Neural cell (in vitro differentiated cells): ENCODE results near the gene ALDH1A3. TPM values are rescaled to one million over a fixed set of nuclear protein-coding genes. Genes with fewer than 3 reads are reported as not detected.

ENCODE experiments used
- H2AFZ ChIP-seq: fragments of 200-600, 300-800 bp; sonication (generic), shearing (Covaris generic); 2 replicates; pipeline ENCODE4 v1.6.0; 2014; ENCODE audit warnings: low read depth, mild to moderate bottlenecking, antibody characterized with exemption, low read length, moderate library complexity
- H3F3A ChIP-seq: fragments of 200-600 bp; shearing (Covaris generic); 2 replicates; pipeline ENCODE4 v1.6.1; 2016; ENCODE audit warnings: mild to moderate bottlenecking, moderate library complexity, mixed read lengths, antibody characterized with exemption, low read length; ENCODE audit not compliant: insufficient read depth, poor library complexity, severe bottlenecking
- H3K27ac ChIP-seq: fragments of 200-600, 300-800 bp; sonication (generic), shearing (Covaris generic); 2 replicates; pipeline ENCODE4 v1.5.1; 2014; ENCODE audit warnings: mild to moderate bottlenecking, low read length, moderate library complexity
- H3K27me3 ChIP-seq: fragments of 300-800, 200-600 bp; sonication (generic), shearing (Covaris generic); 2 replicates; pipeline ENCODE4 v1.6.0; 2014; ENCODE audit warnings: mild to moderate bottlenecking, low read depth, low read length, moderate library complexity; ENCODE audit not compliant: insufficient read depth
- H3K36me3 ChIP-seq: fragments of 300-800, 200-600 bp; sonication (generic), shearing (Covaris generic); 2 replicates; pipeline ENCODE4 v1.5.1; 2014; ENCODE audit warnings: mild to moderate bottlenecking, antibody characterized with exemption, low read length, moderate library complexity; ENCODE audit not compliant: insufficient read depth
- H3K4me2 ChIP-seq: fragments of 300-800, 200-600 bp; sonication (generic), shearing (Covaris generic); 2 replicates; pipeline ENCODE4 v1.6.0; 2014; ENCODE audit warnings: mild to moderate bottlenecking, low read length
- H3K4me3 ChIP-seq: fragments of 300-800, 200-600 bp; sonication (generic), shearing (Covaris generic); 2 replicates; pipeline ENCODE4 v1.5.1; 2014; ENCODE audit warnings: mild to moderate bottlenecking, low read length, moderate library complexity
- H3K79me2 ChIP-seq: fragments of 200-600 bp; shearing (Covaris generic); replicated peaks from 2 replicates; pipeline ENCODE4 v1.6.0; 2014; ENCODE audit warnings: mild to moderate bottlenecking, low read length, moderate library complexity; ENCODE audit not compliant: insufficient read depth
- H3K9ac ChIP-seq: fragments of 300-800, 200-600 bp; sonication (generic), shearing (Covaris generic); 2 replicates; pipeline ENCODE4 v1.6.1; 2016; ENCODE audit warnings: mild to moderate bottlenecking, low read length, mixed read lengths
- H3K9me2 ChIP-seq: fragments of 200-600 bp; shearing (Covaris generic); 2 replicates; pipeline ENCODE4 v1.6.1; 2016; ENCODE audit warnings: mild to moderate bottlenecking, low read length, mixed read lengths; ENCODE audit not compliant: insufficient read depth
- H3K9me3 ChIP-seq: fragments of 200-600, 300-800 bp; sonication (generic), shearing (Covaris generic); 2 replicates; pipeline ENCODE4 v1.6.1; 2016; ENCODE audit warnings: mild to moderate bottlenecking, mixed run types, low read length, moderate library complexity, mixed read lengths
- H4K20me1 ChIP-seq: fragments of 200-600 bp; shearing (Covaris generic); 2 replicates; pipeline ENCODE4 v1.6.1; 2016; ENCODE audit warnings: mild to moderate bottlenecking, mixed run types; ENCODE audit not compliant: insufficient read depth
- EP300 ChIP-seq: fragments of 450-650 bp; conservative IDR thresholded peaks from 2 replicates; pipeline ENCODE4 v1.6.1; 2014; ENCODE audit warnings: antibody characterized with exemption, mild to moderate bottlenecking, moderate library complexity; ENCODE audit not compliant: poor library complexity, severe bottlenecking
- EZH2 ChIP-seq: fragments of 200-600, 300-800 bp; shearing (Covaris generic), sonication (generic); IDR thresholded peaks from 2 replicates; pipeline ENCODE4 v1.6.1; 2014; ENCODE audit warnings: antibody characterized with exemption, low read length, borderline replicate concordance, mild to moderate bottlenecking; ENCODE audit not compliant: insufficient read depth, poor library complexity, severe bottlenecking
- MXI1 ChIP-seq: fragments of 450-650 bp; conservative IDR thresholded peaks from 2 replicates; pipeline ENCODE4 v1.6.1; 2014; ENCODE audit warnings: antibody characterized with exemption, mild to moderate bottlenecking; ENCODE audit not compliant: poor library complexity, severe bottlenecking
- POLR2AphosphoS5 ChIP-seq: IDR thresholded peaks from 2 replicates; pipeline ENCODE4 v1.6.1; 2012
- RAD21 ChIP-seq: fragments of 450-650 bp; conservative IDR thresholded peaks from 2 replicates; pipeline ENCODE4 v1.6.1; 2014; ENCODE audit warnings: antibody characterized with exemption, mild to moderate bottlenecking, moderate library complexity
- SMC3 ChIP-seq: fragments of 450-650 bp; conservative IDR thresholded peaks from 2 replicates; pipeline ENCODE4 v1.6.1; 2014; ENCODE audit warnings: antibody characterized with exemption, mild to moderate bottlenecking, moderate library complexity; ENCODE audit not compliant: poor library complexity
- TAF1 ChIP-seq: IDR thresholded peaks from 2 replicates; pipeline ENCODE4 v1.6.1; 2012; ENCODE audit warnings: low read depth
- polyA plus RNA-seq: library from polyadenylated mRNA; depleted of rRNA; stranded (reverse); fragments of >200 nt; gene quantifications from 2 replicates; pipeline ENCODE4 v1.2.3, GENCODE V29; 2014
- TF ChIP-seq, protein P1 (sequence below): fragments of 450-650 bp; IDR thresholded peaks from 2 replicates; pipeline ENCODE4 v1.5.1; 2014; ENCODE audit warnings: antibody characterized with exemption, mild to moderate bottlenecking, moderate library complexity; ENCODE audit not compliant: poor library complexity, severe bottlenecking
- TF ChIP-seq, protein P2 (sequence below): IDR thresholded peaks from 2 replicates; pipeline ENCODE4 v1.6.1; 2012; ENCODE audit warnings: borderline replicate concordance

The ALDH1A3 gene
- polyA plus RNA-seq, 1 donor from 2014 or later, result 0.06 TPM

DNA sequence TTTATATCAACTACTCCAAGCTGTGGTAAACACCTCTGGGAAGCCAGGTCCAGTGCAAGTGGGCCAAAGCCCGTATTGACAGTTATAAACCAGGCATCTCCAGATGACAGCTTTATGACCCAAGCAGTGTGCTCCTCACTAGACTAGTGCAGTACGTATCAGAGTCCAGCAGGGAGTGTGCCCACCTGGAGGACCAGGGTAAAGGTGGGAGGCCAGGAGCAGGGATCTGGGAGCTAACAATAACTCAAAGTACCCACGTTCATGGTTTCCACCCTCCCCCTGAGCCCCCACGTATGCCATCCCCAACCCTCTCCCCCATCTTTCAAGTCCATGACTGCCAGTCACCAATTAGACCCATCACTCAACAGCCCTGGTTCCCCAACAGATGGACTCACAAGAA is 27.0 kb upstream of the ALDH1A3 start:
- Histone ChIP-seq H3K27ac (no peak overlapping the region), H3K36me3 (no peaks in the 10 kb centered on the region), H3K9me2 (no peaks in the 10 kb centered on the region), H2AFZ (no peak overlapping the region), H3K27me3 (no peaks in the 10 kb centered on the region), H3K4me2 (no peak overlapping the region), H3K4me3 (no peak overlapping the region), H3F3A (no peaks in the 10 kb centered on the region), H4K20me1 (no peaks in the 10 kb centered on the region), H3K9ac (no peak overlapping the region), H3K79me2 (no peaks in the 10 kb centered on the region), H3K9me3 (no peaks in the 10 kb centered on the region)
- TF ChIP-seq RAD21, result no peak
- TF ChIP-seq, protein P1, sequence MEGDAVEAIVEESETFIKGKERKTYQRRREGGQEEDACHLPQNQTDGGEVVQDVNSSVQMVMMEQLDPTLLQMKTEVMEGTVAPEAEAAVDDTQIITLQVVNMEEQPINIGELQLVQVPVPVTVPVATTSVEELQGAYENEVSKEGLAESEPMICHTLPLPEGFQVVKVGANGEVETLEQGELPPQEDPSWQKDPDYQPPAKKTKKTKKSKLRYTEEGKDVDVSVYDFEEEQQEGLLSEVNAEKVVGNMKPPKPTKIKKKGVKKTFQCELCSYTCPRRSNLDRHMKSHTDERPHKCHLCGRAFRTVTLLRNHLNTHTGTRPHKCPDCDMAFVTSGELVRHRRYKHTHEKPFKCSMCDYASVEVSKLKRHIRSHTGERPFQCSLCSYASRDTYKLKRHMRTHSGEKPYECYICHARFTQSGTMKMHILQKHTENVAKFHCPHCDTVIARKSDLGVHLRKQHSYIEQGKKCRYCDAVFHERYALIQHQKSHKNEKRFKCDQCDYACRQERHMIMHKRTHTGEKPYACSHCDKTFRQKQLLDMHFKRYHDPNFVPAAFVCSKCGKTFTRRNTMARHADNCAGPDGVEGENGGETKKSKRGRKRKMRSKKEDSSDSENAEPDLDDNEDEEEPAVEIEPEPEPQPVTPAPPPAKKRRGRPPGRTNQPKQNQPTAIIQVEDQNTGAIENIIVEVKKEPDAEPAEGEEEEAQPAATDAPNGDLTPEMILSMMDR, result no peak
- no peak for TF ChIP-seq SMC3
- no peak for TF ChIP-seq EZH2
- TF ChIP-seq TAF1, result no peak
- no peak for TF ChIP-seq POLR2AphosphoS5
- no peak for TF ChIP-seq EP300
- TF ChIP-seq, protein P2, sequence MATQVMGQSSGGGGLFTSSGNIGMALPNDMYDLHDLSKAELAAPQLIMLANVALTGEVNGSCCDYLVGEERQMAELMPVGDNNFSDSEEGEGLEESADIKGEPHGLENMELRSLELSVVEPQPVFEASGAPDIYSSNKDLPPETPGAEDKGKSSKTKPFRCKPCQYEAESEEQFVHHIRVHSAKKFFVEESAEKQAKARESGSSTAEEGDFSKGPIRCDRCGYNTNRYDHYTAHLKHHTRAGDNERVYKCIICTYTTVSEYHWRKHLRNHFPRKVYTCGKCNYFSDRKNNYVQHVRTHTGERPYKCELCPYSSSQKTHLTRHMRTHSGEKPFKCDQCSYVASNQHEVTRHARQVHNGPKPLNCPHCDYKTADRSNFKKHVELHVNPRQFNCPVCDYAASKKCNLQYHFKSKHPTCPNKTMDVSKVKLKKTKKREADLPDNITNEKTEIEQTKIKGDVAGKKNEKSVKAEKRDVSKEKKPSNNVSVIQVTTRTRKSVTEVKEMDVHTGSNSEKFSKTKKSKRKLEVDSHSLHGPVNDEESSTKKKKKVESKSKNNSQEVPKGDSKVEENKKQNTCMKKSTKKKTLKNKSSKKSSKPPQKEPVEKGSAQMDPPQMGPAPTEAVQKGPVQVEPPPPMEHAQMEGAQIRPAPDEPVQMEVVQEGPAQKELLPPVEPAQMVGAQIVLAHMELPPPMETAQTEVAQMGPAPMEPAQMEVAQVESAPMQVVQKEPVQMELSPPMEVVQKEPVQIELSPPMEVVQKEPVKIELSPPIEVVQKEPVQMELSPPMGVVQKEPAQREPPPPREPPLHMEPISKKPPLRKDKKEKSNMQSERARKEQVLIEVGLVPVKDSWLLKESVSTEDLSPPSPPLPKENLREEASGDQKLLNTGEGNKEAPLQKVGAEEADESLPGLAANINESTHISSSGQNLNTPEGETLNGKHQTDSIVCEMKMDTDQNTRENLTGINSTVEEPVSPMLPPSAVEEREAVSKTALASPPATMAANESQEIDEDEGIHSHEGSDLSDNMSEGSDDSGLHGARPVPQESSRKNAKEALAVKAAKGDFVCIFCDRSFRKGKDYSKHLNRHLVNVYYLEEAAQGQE, result no peak
- TF ChIP-seq MXI1, result no peak

DNA sequence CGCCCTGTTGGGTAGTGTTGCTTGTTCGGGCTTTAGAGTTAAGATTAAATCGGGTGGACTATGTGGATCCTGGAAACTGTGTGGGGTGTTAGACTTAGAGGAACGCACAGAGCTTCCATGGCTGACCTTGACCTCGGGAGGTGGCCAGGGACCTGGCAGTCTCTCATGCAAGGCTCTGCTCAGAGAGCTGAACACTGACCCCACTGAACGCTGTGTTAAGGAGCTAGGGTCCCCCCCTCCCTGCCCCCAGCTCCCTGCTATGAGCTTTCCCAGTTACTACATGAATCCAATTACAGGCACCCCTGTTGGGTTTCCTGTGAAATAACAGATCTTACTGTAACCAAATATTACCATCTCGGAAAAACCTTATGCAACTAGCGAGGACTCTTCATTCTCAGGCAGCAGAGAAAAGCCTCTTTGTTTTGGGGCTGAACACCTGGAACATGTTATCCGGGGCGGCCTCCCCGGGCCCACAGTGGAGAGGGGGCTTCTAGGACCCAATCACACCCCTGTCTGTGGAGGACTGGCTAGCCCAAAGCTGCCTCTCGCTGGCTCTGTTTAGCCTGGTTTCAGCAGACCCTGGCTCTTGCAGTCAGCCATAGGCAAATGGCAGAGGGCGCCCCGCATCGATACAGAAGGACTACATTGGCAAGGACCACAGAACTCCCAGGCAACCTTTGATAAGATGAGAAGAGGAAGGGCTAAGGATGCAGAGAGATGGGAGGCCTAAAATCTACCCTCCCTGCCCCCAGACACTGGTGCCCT is 25.8 kb upstream of the ALDH1A3 start:
- Histone ChIP-seq H3K9me3 (no peaks in the 10 kb centered on the region), H3K4me2 (no peak overlapping the region), H3K9ac (no peak overlapping the region), H3K36me3 (no peaks in the 10 kb centered on the region), H3K27ac (no peak overlapping the region), H4K20me1 (no peaks in the 10 kb centered on the region), H3K9me2 (no peaks in the 10 kb centered on the region), H3K27me3 (no peaks in the 10 kb centered on the region), H3F3A (no peaks in the 10 kb centered on the region), H3K79me2 (no peaks in the 10 kb centered on the region), H2AFZ (no peak overlapping the region), H3K4me3 (no peak overlapping the region)
- TF ChIP-seq, protein P1, result no peak
- TF ChIP-seq RAD21 (no peak), EZH2 (no peak), SMC3 (no peak)
